SK-N-SH (cell line): ENCODE data around the gene WDR45. TPM values are rescaled to one million over a fixed set of nuclear protein-coding genes. Genes with fewer than 3 reads are reported as not detected.
A peak's percentile ranks its signal among the peaks of the same experiment; 100 is the strongest.

Experiments
- CTCF ChIA-PET: fragments of 300-600, 350-600 bp; formaldehyde crosslinking; extraction: SDS; loops from one replicate; lab custom pipeline; 2021; lab: Yijun Ruan, JAX
- POLR2A ChIA-PET: fragments of 350-600 bp; sonication (Branson Sonifier 250); formaldehyde crosslinking; extraction: SDS; loops from one replicate; lab custom pipeline; 2020; ENCODE audit warnings: antibody characterized with exemption, inconsistent platforms; lab: Yijun Ruan, JAX
- DNase-seq: peaks from one replicate; pipeline ENCODE4 v3.0.0; 2012
- H2AFZ ChIP-seq: fragments of 200-600 bp; sonication (generic); 2 replicates; pipeline ENCODE4 v1.8.1; 2016; ENCODE audit warnings: antibody characterized with exemption, mild to moderate bottlenecking, low read depth
- H3F3A ChIP-seq: fragments of 200-600 bp; sonication (generic); replicated peaks from 2 replicates; pipeline ENCODE3; 2016; ENCODE audit warnings: antibody characterized with exemption, mild to moderate bottlenecking; ENCODE audit not compliant: insufficient read depth
- H3K27ac ChIP-seq, 2 experiments: fragments of 200-500 bp in 1 of 2; fragments of 200-600 bp in 1 of 2; sonication (Bioruptor generic) in 1 of 2; sonication (generic), shearing (Covaris generic) in 1 of 2; 2 replicates each; pipeline versions ENCODE4 v1.5.1 to v1.6.1; 2014 to 2016; ENCODE audit warnings: low read depth in 2 of 2, inconsistent platforms in 1 of 2, low read length in 1 of 2, mild to moderate bottlenecking in 1 of 2, mixed read lengths in 1 of 2
- H3K27me3 ChIP-seq: fragments of 200-600 bp; sonication (generic), shearing (Covaris generic); 2 replicates; pipeline ENCODE4 v1.6.1; 2016; ENCODE audit warnings: mixed run types; ENCODE audit not compliant: insufficient read depth
- H3K36me3 ChIP-seq, 2 experiments: fragments of 200-500 bp in 1 of 2; fragments of 200-600 bp in 1 of 2; sonication (Bioruptor generic) in 1 of 2; sonication (generic) in 1 of 2; replicated peaks in 1 of 2; 2 replicates each; pipeline versions ENCODE3 to v1.5.1; 2014 to 2016; ENCODE audit warnings: low read length in 1 of 2, mild to moderate bottlenecking in 1 of 2; ENCODE audit not compliant: insufficient read depth in 2 of 2, control insufficient read depth in 1 of 2
- H3K4me1 ChIP-seq, 2 experiments: fragments of 200-500 bp in 1 of 2; fragments of 200-600 bp in 1 of 2; sonication (Bioruptor generic) in 1 of 2; sonication (generic), shearing (Covaris generic) in 1 of 2; 2 replicates each; pipeline versions ENCODE4 v1.5.1 to v1.6.1; 2014 to 2016; ENCODE audit warnings: low read depth in 1 of 2, low read length in 1 of 2, mixed run types in 1 of 2; ENCODE audit not compliant: insufficient read depth in 2 of 2, control insufficient read depth in 1 of 2
- H3K4me2 ChIP-seq: fragments of 200-600 bp; sonication (generic), shearing (Covaris generic); 2 replicates; pipeline ENCODE4 v1.6.1; 2017; ENCODE audit warnings: mixed run types
- H3K4me3 ChIP-seq, 2 experiments: fragments of 200-500 bp in 1 of 2; fragments of 200-600 bp in 1 of 2; sonication (Bioruptor generic) in 1 of 2; sonication (generic), shearing (Covaris generic) in 1 of 2; 2 replicates each; pipeline versions ENCODE4 v1.5.1 to v1.8.1; 2014 to 2016; ENCODE audit warnings: low read depth in 2 of 2, inconsistent platforms in 1 of 2, low read length in 1 of 2, mild to moderate bottlenecking in 1 of 2, mixed read lengths in 1 of 2, moderate library complexity in 1 of 2
- H3K79me2 ChIP-seq: fragments of 200-600 bp; sonication (generic); 2 replicates; pipeline ENCODE4 v1.8.1; 2017; ENCODE audit warnings: mild to moderate bottlenecking; ENCODE audit not compliant: insufficient read depth
- H3K9ac ChIP-seq: fragments of 200-600 bp; sonication (generic); 2 replicates; pipeline ENCODE4 v1.6.1; 2017; ENCODE audit warnings: mixed run types
- H3K9me2 ChIP-seq: fragments of 200-600 bp; sonication (generic); 2 replicates; pipeline ENCODE4 v1.6.1; 2017; ENCODE audit warnings: mixed run types
- H3K9me3 ChIP-seq: fragments of 200-600 bp; sonication (generic); 2 replicates; pipeline ENCODE4 v1.6.1; 2017; ENCODE audit warnings: mixed run types, mild to moderate bottlenecking, moderate library complexity
- H4K20me1 ChIP-seq: fragments of 200-600 bp; sonication (generic); 2 replicates; pipeline ENCODE4 v1.6.1; 2017; ENCODE audit warnings: mild to moderate bottlenecking, mixed run types; ENCODE audit not compliant: insufficient read depth
- CHD2 ChIP-seq: fragments of 150-350 bp; IDR thresholded peaks from 2 replicates; pipeline ENCODE4 v1.6.1; 2018; ENCODE audit warnings: low read length; ENCODE audit not compliant: partially characterized antibody
- ELF1 ChIP-seq: IDR thresholded peaks from 2 replicates; pipeline ENCODE4 v1.4.0; 2012
- EZH2phosphoT487 ChIP-seq: fragments of 200-600 bp; sonication (generic); IDR thresholded peaks from 2 replicates; pipeline ENCODE4 v1.6.1; 2017; ENCODE audit warnings: low read depth, mixed run types, mild to moderate bottlenecking, antibody characterized with exemption, moderate library complexity, borderline replicate concordance
- FOSL2 ChIP-seq: IDR thresholded peaks from 2 replicates; pipeline ENCODE4 v1.4.0; 2012; ENCODE audit warnings: low read depth, mild to moderate bottlenecking, moderate library complexity, borderline replicate concordance
- FOXJ3 ChIP-seq: sonication (generic); formaldehyde crosslinking; IDR thresholded peaks from 2 replicates; pipeline ENCODE4 v1.5.1; 2020; ENCODE audit warnings: mild to moderate bottlenecking, missing genetic modification reagents
- FOXM1 ChIP-seq: IDR thresholded peaks from 2 replicates; pipeline ENCODE4 v1.4.0; 2012; ENCODE audit warnings: low read depth, mild to moderate bottlenecking
- GATA2 ChIP-seq: sonication (generic); formaldehyde crosslinking; IDR thresholded peaks from 2 replicates; pipeline ENCODE4 v1.5.0; 2020; ENCODE audit warnings: mild to moderate bottlenecking, missing genetic modification reagents
- NFIC ChIP-seq: IDR thresholded peaks from 2 replicates; pipeline ENCODE4 v1.4.0; 2012; ENCODE audit warnings: borderline replicate concordance
- NRF1 ChIP-seq: IDR thresholded peaks from 2 replicates; pipeline ENCODE4 v1.6.1; 2012; ENCODE audit warnings: low read depth, mild to moderate bottlenecking, low read length
- POLR2AphosphoS5 ChIP-seq: IDR thresholded peaks from 2 replicates; pipeline ENCODE4 v1.6.1; 2012; ENCODE audit warnings: low read depth, low read length
- RAD21 ChIP-seq: IDR thresholded peaks from 2 replicates; pipeline ENCODE4 v1.6.1; 2012; ENCODE audit warnings: mild to moderate bottlenecking, low read length
- RCOR1 ChIP-seq: fragments of 150-350 bp; IDR thresholded peaks from 2 replicates; pipeline ENCODE4 v1.6.1; 2017; ENCODE audit warnings: antibody characterized with exemption, low read length
- RXRA ChIP-seq: IDR thresholded peaks from 2 replicates; pipeline ENCODE4 v1.4.0; 2012; ENCODE audit warnings: low read depth, mild to moderate bottlenecking, borderline replicate concordance
- SIN3A ChIP-seq: IDR thresholded peaks from 2 replicates; pipeline ENCODE4 v1.6.1; 2012; ENCODE audit warnings: low read depth, mild to moderate bottlenecking, low read length, moderate library complexity, borderline replicate concordance
- SMC3 ChIP-seq: IDR thresholded peaks from 2 replicates; pipeline ENCODE4 v1.6.1; 2012; ENCODE audit warnings: low read depth, low read length, improper control_type of control experiment
- TAF1 ChIP-seq: IDR thresholded peaks from 2 replicates; pipeline ENCODE4 v1.6.1; 2012; ENCODE audit warnings: low read depth, mild to moderate bottlenecking, low read length, moderate library complexity, borderline replicate concordance
- TCF12 ChIP-seq: IDR thresholded peaks from 2 replicates; pipeline ENCODE4 v1.4.0; 2012
- TEAD4 ChIP-seq: IDR thresholded peaks from 2 replicates; pipeline ENCODE4 v1.4.0; 2012; ENCODE audit warnings: mild to moderate bottlenecking, borderline replicate concordance; ENCODE audit not compliant: insufficient read depth
- WGBS: methylation state at CpG from one replicate; pipeline ENCODE4 v1.1.6; 2017; ENCODE audit warnings: low lambda C conversion rate; 5-methylcytosine and 5-hydroxymethylcytosine counted together
- polyA plus RNA-seq, 3 experiments: library from polyadenylated mRNA; depleted of rRNA; stranded (reverse); fragments of >200 nt; gene quantifications; 2 replicates each; pipeline ENCODE4 v1.2.3, GENCODE V29; 2012
- TF ChIP-seq, protein P1 (sequence below): IDR thresholded peaks from 2 replicates; pipeline ENCODE4; 2012
- TF ChIP-seq, protein P2 (sequence below): IDR thresholded peaks from 2 replicates; pipeline ENCODE4 v1.4.0; 2012; ENCODE audit warnings: low read depth, borderline replicate concordance
- TF ChIP-seq, protein P3 (sequence below): fragments of 150-350 bp; IDR thresholded peaks from 2 replicates; pipeline ENCODE4 v1.6.1; 2016; ENCODE audit warnings: mild to moderate bottlenecking, low read depth, low read length
- TF ChIP-seq, protein P4 (sequence below): IDR thresholded peaks from 2 replicates; pipeline ENCODE4 v1.4.0; 2012; ENCODE audit warnings: low read depth, borderline replicate concordance
- TF ChIP-seq, protein P5 (sequence below): IDR thresholded peaks from 2 replicates; pipeline ENCODE4 v1.4.0; 2012; ENCODE audit warnings: low read depth

The WDR45 gene
- polyA plus RNA-seq, 1 of the 3 experiments (the other 2 are of a cell fraction), result 108 TPM

DNA sequence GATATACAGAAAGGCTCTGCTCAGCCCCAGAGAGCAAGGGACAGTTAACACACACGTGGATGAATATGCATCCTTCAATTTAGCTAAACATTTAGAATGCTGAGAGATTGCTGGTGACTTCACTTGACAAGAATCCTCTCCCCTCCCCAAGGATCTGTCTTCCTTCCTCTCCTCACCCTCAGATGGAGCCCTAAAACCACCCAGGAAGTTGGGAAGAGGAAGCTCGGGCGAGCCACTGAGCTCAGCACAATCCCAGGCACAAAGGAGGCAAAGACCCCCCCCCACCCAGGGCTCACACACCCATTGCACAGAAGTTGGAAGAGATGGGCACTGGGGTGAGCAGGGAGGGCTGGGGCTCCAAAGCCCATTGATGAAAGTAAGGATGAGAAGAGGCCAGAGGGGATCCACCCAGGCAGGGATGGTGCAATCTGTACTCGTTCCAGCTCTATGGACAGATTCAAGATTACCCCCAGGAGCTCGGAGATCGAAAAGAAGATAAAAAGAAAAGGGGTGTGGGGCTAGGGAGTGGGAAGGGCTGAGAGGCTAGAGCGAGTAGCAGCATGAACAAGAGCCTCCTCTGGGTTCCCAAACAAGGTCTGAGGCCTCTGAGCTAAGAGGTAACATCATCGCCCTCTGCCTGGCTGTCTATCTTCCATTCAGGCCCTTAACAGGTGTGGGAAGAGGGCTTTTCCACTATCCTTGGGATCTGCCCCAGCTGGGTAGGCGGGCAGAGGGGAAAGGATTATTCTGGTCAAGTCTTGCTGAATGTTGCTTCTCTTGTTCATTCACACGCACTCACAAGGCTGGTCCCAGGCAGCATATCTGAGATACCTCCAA is 37.7 kb downstream of the WDR45 start:
- no peak overlapping the region for H2AFZ ChIP-seq
- no peaks in the 10 kb centered on the region for H3K9me2 ChIP-seq
- TF ChIP-seq NRF1 (no peak), NFIC (no peak), RXRA (no peak), POLR2AphosphoS5 (0 out of 2 replicates have a peak, but pooled peaks have one; percentile 12), GATA2 (CRISPR knock-in tag) (no peak), RCOR1 (no peak), SMC3 (no peak), SIN3A (no peak), EZH2phosphoT487 (no peak), RAD21 (no peak), FOSL2 (peak; percentile 34; the same call in 1 of the 2 replicates), TAF1 (no peak), ELF1 (peak; percentile 32; the same call in 1 of the 2 replicates), TEAD4 (0 out of 2 replicates have a peak, but pooled peaks have one; percentile 27), FOXM1 (no peak), TCF12 (no peak), CHD2 (no peak), FOXJ3 (no peak)
- TF ChIP-seq, protein P1, sequence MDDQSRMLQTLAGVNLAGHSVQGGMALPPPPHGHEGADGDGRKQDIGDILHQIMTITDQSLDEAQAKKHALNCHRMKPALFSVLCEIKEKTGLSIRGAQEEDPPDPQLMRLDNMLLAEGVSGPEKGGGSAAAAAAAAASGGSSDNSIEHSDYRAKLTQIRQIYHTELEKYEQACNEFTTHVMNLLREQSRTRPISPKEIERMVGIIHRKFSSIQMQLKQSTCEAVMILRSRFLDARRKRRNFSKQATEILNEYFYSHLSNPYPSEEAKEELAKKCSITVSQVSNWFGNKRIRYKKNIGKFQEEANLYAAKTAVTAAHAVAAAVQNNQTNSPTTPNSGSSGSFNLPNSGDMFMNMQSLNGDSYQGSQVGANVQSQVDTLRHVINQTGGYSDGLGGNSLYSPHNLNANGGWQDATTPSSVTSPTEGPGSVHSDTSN, result no peak
- TF ChIP-seq, protein P2, sequence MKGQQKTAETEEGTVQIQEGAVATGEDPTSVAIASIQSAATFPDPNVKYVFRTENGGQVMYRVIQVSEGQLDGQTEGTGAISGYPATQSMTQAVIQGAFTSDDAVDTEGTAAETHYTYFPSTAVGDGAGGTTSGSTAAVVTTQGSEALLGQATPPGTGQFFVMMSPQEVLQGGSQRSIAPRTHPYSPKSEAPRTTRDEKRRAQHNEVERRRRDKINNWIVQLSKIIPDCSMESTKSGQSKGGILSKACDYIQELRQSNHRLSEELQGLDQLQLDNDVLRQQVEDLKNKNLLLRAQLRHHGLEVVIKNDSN, result no peak
- TF ChIP-seq, protein P3, sequence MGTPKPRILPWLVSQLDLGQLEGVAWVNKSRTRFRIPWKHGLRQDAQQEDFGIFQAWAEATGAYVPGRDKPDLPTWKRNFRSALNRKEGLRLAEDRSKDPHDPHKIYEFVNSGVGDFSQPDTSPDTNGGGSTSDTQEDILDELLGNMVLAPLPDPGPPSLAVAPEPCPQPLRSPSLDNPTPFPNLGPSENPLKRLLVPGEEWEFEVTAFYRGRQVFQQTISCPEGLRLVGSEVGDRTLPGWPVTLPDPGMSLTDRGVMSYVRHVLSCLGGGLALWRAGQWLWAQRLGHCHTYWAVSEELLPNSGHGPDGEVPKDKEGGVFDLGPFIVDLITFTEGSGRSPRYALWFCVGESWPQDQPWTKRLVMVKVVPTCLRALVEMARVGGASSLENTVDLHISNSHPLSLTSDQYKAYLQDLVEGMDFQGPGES, result no peak
- TF ChIP-seq, protein P4, sequence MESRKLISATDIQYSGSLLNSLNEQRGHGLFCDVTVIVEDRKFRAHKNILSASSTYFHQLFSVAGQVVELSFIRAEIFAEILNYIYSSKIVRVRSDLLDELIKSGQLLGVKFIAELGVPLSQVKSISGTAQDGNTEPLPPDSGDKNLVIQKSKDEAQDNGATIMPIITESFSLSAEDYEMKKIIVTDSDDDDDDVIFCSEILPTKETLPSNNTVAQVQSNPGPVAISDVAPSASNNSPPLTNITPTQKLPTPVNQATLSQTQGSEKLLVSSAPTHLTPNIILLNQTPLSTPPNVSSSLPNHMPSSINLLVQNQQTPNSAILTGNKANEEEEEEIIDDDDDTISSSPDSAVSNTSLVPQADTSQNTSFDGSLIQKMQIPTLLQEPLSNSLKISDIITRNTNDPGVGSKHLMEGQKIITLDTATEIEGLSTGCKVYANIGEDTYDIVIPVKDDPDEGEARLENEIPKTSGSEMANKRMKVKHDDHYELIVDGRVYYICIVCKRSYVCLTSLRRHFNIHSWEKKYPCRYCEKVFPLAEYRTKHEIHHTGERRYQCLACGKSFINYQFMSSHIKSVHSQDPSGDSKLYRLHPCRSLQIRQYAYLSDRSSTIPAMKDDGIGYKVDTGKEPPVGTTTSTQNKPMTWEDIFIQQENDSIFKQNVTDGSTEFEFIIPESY, result no peak
- TF ChIP-seq, protein P5, sequence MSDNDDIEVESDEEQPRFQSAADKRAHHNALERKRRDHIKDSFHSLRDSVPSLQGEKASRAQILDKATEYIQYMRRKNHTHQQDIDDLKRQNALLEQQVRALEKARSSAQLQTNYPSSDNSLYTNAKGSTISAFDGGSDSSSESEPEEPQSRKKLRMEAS, result peak; percentile 52; the same call in 1 of the 2 replicates
- TF ChIP-seq, all 33 proteins: peak for 5
- POLR2A ChIA-PET, result interaction anchor here (1.5 to 2.1 kb wide), 2 partner anchors 13 to 40 kb away, joined by 5 read pairs; partner anchors contain the start of gene GRIPAP1
- Histone ChIP-seq H4K20me1 (no peaks in the 10 kb centered on the region), H3K27me3 (peaks cover 14% of the 10 kb centered on the region; the same call in 1 of the 2 replicates), H3K36me3 (peaks cover 3 to 5% of the 10 kb centered on the region in 2 experiments), H3K4me1 (peaks cover 8 to 17% of the 10 kb centered on the region in 2 experiments; a peak in 3 of 4 replicates), H3K4me3 (peak overlapping the region; percentile 63 to 76), H3K27ac (peak overlapping the region in 1 of 2 experiments; percentile 83; a peak in 3 of 4 replicates), H3K9me3 (no peaks in the 10 kb centered on the region), H3F3A (peaks cover 16% of the 10 kb centered on the region), H3K4me2 (peak overlapping the region; percentile 81), H3K9ac (peak overlapping the region; percentile 92), H3K79me2 (peaks cover 46% of the 10 kb centered on the region)
- CTCF ChIA-PET, result interaction anchor here (1.2 kb wide), 1 partner anchor 27 kb away, joined by 3 read pairs; no protein-coding TSS in a partner anchor
- DNase-seq, result peak; percentile 29
- 17% methylated on average over 10 of the region's 10 CpGs for WGBS
